B cell (primary cell): ENCODE data around the gene SPP1. TPM values are rescaled to one million over a fixed set of nuclear protein-coding genes. Genes with fewer than 3 reads are reported as not detected.

Experiments used
- ATAC-seq: fragments of 200-7000 bp; cut with Tn5 transposase; one replicate; pipeline ENCODE4 v1.10.0; 2021; ENCODE audit warnings: low read depth, mild to moderate bottlenecking, moderate number of reproducible peaks, moderate library complexity
- CTCF ChIA-PET: fragments of 350-600 bp; sonication (Branson Sonifier 250); formaldehyde crosslinking; loops from one replicate; lab custom pipeline; 2021; ENCODE audit warnings: antibody characterized with exemption, inconsistent platforms; lab: Charles Lee
- POLR2A ChIA-PET: fragments of 350-600 bp; sonication (Branson Sonifier 250); formaldehyde crosslinking; loops from one replicate; lab custom pipeline; 2021; ENCODE audit warnings: antibody characterized with exemption; lab: Charles Lee
- DNase-seq: peaks from one replicate; pipeline ENCODE4 v3.0.0; 2013
- H2AFZ ChIP-seq: 2 replicates; pipeline ENCODE4 v1.6.1; 2012; ENCODE audit warnings: mild to moderate bottlenecking, low read depth, low read length; ENCODE audit not compliant: insufficient read depth, poor library complexity, severe bottlenecking
- H3K27ac ChIP-seq, 2 donors: 1 replicate in 1 of 2; 2 replicates in 1 of 2; pipeline ENCODE4 v1.5.1; 2012 to 2013; ENCODE audit warnings: low read length in 2 of 2, mild to moderate bottlenecking in 2 of 2, moderate library complexity in 1 of 2
- H3K27me3 ChIP-seq, 4 experiments: fragments of 200-600 bp in 1 of 4; sonication (generic) in 1 of 4; replicated peaks in 1 of 4; 1 replicate in 2 of 4; 2 replicates in 2 of 4; pipeline versions ENCODE4 v1.6.1 to v1.7.0; 2013 to 2016; ENCODE audit warnings: low read length in 3 of 4, mild to moderate bottlenecking in 2 of 4, mixed read lengths in 1 of 4, moderate library complexity in 1 of 4; ENCODE audit not compliant: insufficient read depth in 4 of 4, control insufficient read depth in 3 of 4; ENCODE audit errors: control extremely low read depth in 1 of 4
- H3K36me3 ChIP-seq, 2 experiments: replicated peaks in 1 of 2; 1 replicate in 1 of 2; 2 replicates in 1 of 2; pipeline versions ENCODE4 v1.6.1 to v1.7.1; 2013; ENCODE audit warnings: low read length in 1 of 2; ENCODE audit not compliant: insufficient read depth in 2 of 2, control insufficient read depth in 1 of 2; ENCODE audit errors: control extremely low read depth in 1 of 2, extremely low read depth in 1 of 2
- H3K4me1 ChIP-seq, 2 donors: fragments of 200-600 bp in 1 of 2; sonication (generic) in 1 of 2; 1 replicate in 1 of 2; 2 replicates in 1 of 2; pipeline versions ENCODE4 v1.5.1 to v1.6.1; 2013 to 2017; ENCODE audit warnings: low read length in 2 of 2; ENCODE audit not compliant: control insufficient read depth in 2 of 2, insufficient read depth in 2 of 2
- H3K4me2 ChIP-seq: replicated peaks from 2 replicates; pipeline ENCODE3; 2012; ENCODE audit warnings: mild to moderate bottlenecking, low read depth, low read length; ENCODE audit not compliant: poor library complexity, severe bottlenecking
- H3K4me3 ChIP-seq, 5 experiments: fragments of 200-600 bp in 1 of 5; sonication (generic) in 1 of 5; 1 replicate in 3 of 5; 2 replicates in 2 of 5; pipeline versions ENCODE4 v1.5.1 to v1.7.0; 2011 to 2016; ENCODE audit warnings: low read length in 4 of 5, mild to moderate bottlenecking in 4 of 5, low read depth in 2 of 5, control low read depth in 1 of 5, moderate library complexity in 1 of 5; ENCODE audit not compliant: insufficient read depth in 1 of 5; ENCODE audit errors: control extremely low read depth in 1 of 5, extremely low read depth in 1 of 5
- H3K79me2 ChIP-seq: fragments of 200-600 bp; sonication (generic); one replicate; pipeline ENCODE4 v1.6.0; 2016; ENCODE audit warnings: low read length; ENCODE audit not compliant: control insufficient read depth, insufficient read depth
- H3K9ac ChIP-seq: fragments of 200-600 bp; sonication (generic); 2 replicates; pipeline ENCODE4 v1.6.1; 2017; ENCODE audit warnings: mild to moderate bottlenecking, low read length, moderate library complexity
- H3K9me3 ChIP-seq, 3 donors: one replicate each; pipeline versions ENCODE4 v1.6.1 to v1.7.1; 2013; ENCODE audit warnings: low read length in 2 of 3; ENCODE audit not compliant: control insufficient read depth in 2 of 3, insufficient read depth in 1 of 3; ENCODE audit errors: control extremely low read depth in 1 of 3
- H4K20me1 ChIP-seq: 2 replicates; pipeline ENCODE4 v1.6.0; 2012; ENCODE audit warnings: mild to moderate bottlenecking, low read length; ENCODE audit not compliant: insufficient read depth, control insufficient read depth, poor library complexity, severe bottlenecking
- H3K27ac Mint-ChIP-seq: one replicate; pipeline ENCODE4 v1.8.0; 2021; ENCODE audit warnings: mixed read lengths
- H3K27me3 Mint-ChIP-seq: one replicate; pipeline ENCODE4 v1.8.0; 2021; ENCODE audit warnings: mixed read lengths
- H3K4me1 Mint-ChIP-seq: one replicate; pipeline ENCODE4 v1.8.0; 2021; ENCODE audit warnings: mixed read lengths
- H3K4me3 Mint-ChIP-seq: one replicate; pipeline ENCODE4 v1.8.0; 2021; ENCODE audit warnings: mixed read lengths
- H3K9me3 Mint-ChIP-seq: one replicate; pipeline ENCODE4 v1.8.0; 2022; ENCODE audit warnings: mixed read lengths; ENCODE audit not compliant: insufficient read depth
- EZH2 ChIP-seq: IDR thresholded peaks from 2 replicates; pipeline ENCODE4 v1.6.1; 2012; ENCODE audit warnings: borderline replicate concordance, low read depth, mild to moderate bottlenecking, moderate library complexity, low read length; ENCODE audit not compliant: insufficient read depth, poor library complexity, severe bottlenecking
- WGBS: methylation state at CpG from one replicate; pipeline ENCODE4 v1.1.5; 2013; ENCODE audit warnings: missing lambda C conversion rate; ENCODE audit not compliant: insufficient coverage; 5-methylcytosine and 5-hydroxymethylcytosine counted together
- intact Hi-C: fragments of 100-400 bp; cut with micrococcal nuclease; formaldehyde crosslinking; loops from one replicate; pipeline ENCODE4 v1.10.0; 2022
- polyA plus RNA-seq: library from polyadenylated mRNA; depleted of rRNA; stranded (reverse); fragments of >200 nt; gene quantifications from 2 replicates; pipeline ENCODE4 v1.2.3, GENCODE V29; 2012
- total RNA-seq, 2 donors: library from RNA; stranded (reverse); fragments of 120-200 nt in 1 of 2; gene quantifications; 1 replicate in 1 of 2; 2 replicates in 1 of 2; pipeline versions ENCODE4 v1.2.3 to v1.2.4, GENCODE V29; 2013 to 2022
- TF ChIP-seq, protein P1 (sequence below): fragments of 200-600 bp; IDR thresholded peaks from one replicate; pipeline ENCODE4 v1.8.0; 2022; ENCODE audit warnings: antibody characterized with exemption, mild to moderate bottlenecking

SPP1 gene
- total and polyA plus RNA-seq, 2 donors (not counting 1 experiment from before 2014, with no cell fraction given) = not detected

DNA sequence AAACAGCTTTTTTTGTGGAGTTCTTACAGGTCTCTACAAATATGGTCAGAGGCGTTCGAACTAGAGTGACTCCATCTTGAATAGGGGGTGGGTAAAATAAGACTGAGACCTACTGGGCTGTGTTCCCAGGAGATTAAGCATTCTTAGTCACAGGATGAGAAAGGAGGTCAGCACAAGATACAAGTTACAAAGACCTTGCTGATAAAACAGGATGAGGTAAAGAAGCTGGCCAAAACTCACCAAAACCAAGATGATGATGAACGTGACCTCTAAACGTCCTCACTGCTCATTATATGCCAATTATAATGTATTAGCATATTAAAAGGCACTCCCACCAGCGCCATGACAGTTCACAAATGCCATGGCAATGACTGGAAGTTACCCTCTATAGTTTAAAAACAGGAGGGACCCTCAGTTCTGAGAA is 42.8 kb upstream of the SPP1 start:
- H3K79me2 ChIP-seq = no peaks in the 10 kb centered on the region
- TF ChIP-seq, protein P1, sequence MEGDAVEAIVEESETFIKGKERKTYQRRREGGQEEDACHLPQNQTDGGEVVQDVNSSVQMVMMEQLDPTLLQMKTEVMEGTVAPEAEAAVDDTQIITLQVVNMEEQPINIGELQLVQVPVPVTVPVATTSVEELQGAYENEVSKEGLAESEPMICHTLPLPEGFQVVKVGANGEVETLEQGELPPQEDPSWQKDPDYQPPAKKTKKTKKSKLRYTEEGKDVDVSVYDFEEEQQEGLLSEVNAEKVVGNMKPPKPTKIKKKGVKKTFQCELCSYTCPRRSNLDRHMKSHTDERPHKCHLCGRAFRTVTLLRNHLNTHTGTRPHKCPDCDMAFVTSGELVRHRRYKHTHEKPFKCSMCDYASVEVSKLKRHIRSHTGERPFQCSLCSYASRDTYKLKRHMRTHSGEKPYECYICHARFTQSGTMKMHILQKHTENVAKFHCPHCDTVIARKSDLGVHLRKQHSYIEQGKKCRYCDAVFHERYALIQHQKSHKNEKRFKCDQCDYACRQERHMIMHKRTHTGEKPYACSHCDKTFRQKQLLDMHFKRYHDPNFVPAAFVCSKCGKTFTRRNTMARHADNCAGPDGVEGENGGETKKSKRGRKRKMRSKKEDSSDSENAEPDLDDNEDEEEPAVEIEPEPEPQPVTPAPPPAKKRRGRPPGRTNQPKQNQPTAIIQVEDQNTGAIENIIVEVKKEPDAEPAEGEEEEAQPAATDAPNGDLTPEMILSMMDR = no peak
- no peak for TF ChIP-seq EZH2
- no peak for ATAC-seq
- H3K27me3 Mint-ChIP-seq = peaks cover 4% of the 10 kb centered on the region
- H3K4me2 ChIP-seq = no peak overlapping the region
- ChIA-PET CTCF (no interaction called here), POLR2A (no interaction called here)
- no peaks in the 10 kb centered on the region for H3K27me3 ChIP-seq
- DNase-seq = no peak
- H3K9me3 Mint-ChIP-seq = peaks cover 2% of the 10 kb centered on the region
- H4K20me1 ChIP-seq = no peaks in the 10 kb centered on the region
- H3K4me1 ChIP-seq = no peaks in the 10 kb centered on the region
- H3K27ac Mint-ChIP-seq = no peak overlapping the region
- H3K36me3 ChIP-seq = no peaks in the 10 kb centered on the region
- no peak overlapping the region for H3K4me3 ChIP-seq
- no peak overlapping the region for H3K4me3 Mint-ChIP-seq
- H3K27ac ChIP-seq = no peak overlapping the region
- H3K9ac ChIP-seq = no peak overlapping the region
- no peak overlapping the region for H2AFZ ChIP-seq
- intact Hi-C loops = no loop called here
- 95% methylated on average over 4 of the region's 5 CpGs for WGBS
- H3K4me1 Mint-ChIP-seq = no peaks in the 10 kb centered on the region
- H3K9me3 ChIP-seq = peaks cover 0 to 4% (median 0%) of the 10 kb centered on the region in 3 donors

DNA sequence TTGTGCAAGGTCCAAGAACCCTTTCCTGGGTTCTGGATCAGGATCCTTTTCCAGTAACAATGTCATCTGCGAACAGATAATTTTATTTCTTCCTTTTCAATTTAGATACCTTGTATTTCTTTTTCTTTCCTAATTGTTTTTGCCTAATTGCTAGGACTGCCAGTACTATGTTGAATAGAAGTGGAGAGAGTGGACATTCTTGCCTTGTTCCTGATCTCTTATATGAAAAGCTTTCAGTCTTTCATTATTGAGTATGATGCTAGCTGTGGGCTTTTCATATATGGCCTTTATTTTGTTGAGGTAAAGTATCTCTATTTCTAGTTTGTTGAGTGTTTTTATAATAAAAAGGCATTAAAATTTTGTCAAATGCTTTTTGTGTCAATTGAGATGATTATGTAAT is 42.2 kb upstream of the SPP1 start:
- TF ChIP-seq, protein P1 = no peak
- TF ChIP-seq EZH2 = no peak
- POLR2A ChIA-PET = no interaction called here
- no peak overlapping the region for H3K27ac Mint-ChIP-seq
- CTCF ChIA-PET = no interaction called here
- Histone ChIP-seq H3K9me3 (peaks cover 0 to 4% (median 0%) of the 10 kb centered on the region in 3 donors), H4K20me1 (no peaks in the 10 kb centered on the region), H2AFZ (no peak overlapping the region), H3K4me3 (no peak overlapping the region), H3K27me3 (no peaks in the 10 kb centered on the region), H3K4me1 (no peaks in the 10 kb centered on the region), H3K4me2 (no peak overlapping the region), H3K9ac (no peak overlapping the region), H3K79me2 (no peaks in the 10 kb centered on the region), H3K27ac (no peak overlapping the region), H3K36me3 (no peaks in the 10 kb centered on the region)
- ATAC-seq (no peak), DNase-seq (no peak)
- intact Hi-C loops = no loop called here
- H3K4me3 Mint-ChIP-seq = no peak overlapping the region
- no peaks in the 10 kb centered on the region for H3K4me1 Mint-ChIP-seq
- no CpG with 5 or more reads among the region's 1 CpG for WGBS
- H3K27me3 Mint-ChIP-seq = peaks cover 4% of the 10 kb centered on the region
- H3K9me3 Mint-ChIP-seq = peaks cover 2% of the 10 kb centered on the region
